OCI-LY1 (cell line): ENCODE measurements around the gene SACM1L.
"Not testable (repeated sequence)": the region's sequence is repeated elsewhere in the genome, so short reads cannot be mapped to it uniquely, and the experiment has no call there.

Source experiments
- H2AFZ ChIP-seq: fragments of 200-600 bp; sonication (generic), shearing (Covaris generic); 2 replicates; pipeline ENCODE4 v1.6.0; 2014; ENCODE audit warnings: antibody characterized with exemption, mild to moderate bottlenecking, low read length
- H3F3A ChIP-seq: fragments of 200-600 bp; sonication (generic), shearing (Covaris generic); 2 replicates; pipeline ENCODE4 v1.6.0; 2014; ENCODE audit warnings: mild to moderate bottlenecking, antibody characterized with exemption, low read length, moderate library complexity; ENCODE audit not compliant: insufficient read depth
- H3K27ac ChIP-seq: fragments of 200-600 bp; sonication (generic); 2 replicates; pipeline ENCODE4 v1.5.1; 2014; ENCODE audit warnings: low read length, mixed run types, mild to moderate bottlenecking, low read depth; ENCODE audit not compliant: poor library complexity, severe bottlenecking
- H3K27me3 ChIP-seq: fragments of 200-600 bp; sonication (generic); 2 replicates; pipeline ENCODE4 v1.6.0; 2014; ENCODE audit warnings: antibody characterized with exemption, mild to moderate bottlenecking, low read length, moderate library complexity; ENCODE audit not compliant: insufficient read depth
- H3K36me3 ChIP-seq: fragments of 200-600 bp; sonication (generic); 2 replicates; pipeline ENCODE4 v1.6.1; 2014; ENCODE audit warnings: mild to moderate bottlenecking, antibody characterized with exemption, low read length, moderate library complexity, mixed read lengths; ENCODE audit not compliant: insufficient read depth
- H3K4me1 ChIP-seq: fragments of 200-600 bp; sonication (generic); 2 replicates; pipeline ENCODE4 v1.5.1; 2014; ENCODE audit warnings: mild to moderate bottlenecking, low read length, moderate library complexity; ENCODE audit not compliant: insufficient read depth, severe bottlenecking
- H3K4me2 ChIP-seq: fragments of 200-600 bp; sonication (generic), shearing (Covaris generic); 2 replicates; pipeline ENCODE4 v1.6.1; 2014; ENCODE audit warnings: low read length
- H3K4me3 ChIP-seq: fragments of 200-600 bp; sonication (generic); 2 replicates; pipeline ENCODE4 v1.5.1; 2014; ENCODE audit warnings: low read length, low read depth, mild to moderate bottlenecking, mixed read lengths; ENCODE audit not compliant: poor library complexity, severe bottlenecking
- H3K79me2 ChIP-seq: fragments of 200-600 bp; shearing (Covaris generic); 2 replicates; pipeline ENCODE4 v1.6.1; 2016; ENCODE audit warnings: mixed run types, low read length, mixed read lengths; ENCODE audit not compliant: insufficient read depth
- H3K9ac ChIP-seq: fragments of 200-600 bp; sonication (generic), shearing (Covaris generic); 2 replicates; pipeline ENCODE4 v1.6.1; 2014; ENCODE audit warnings: mild to moderate bottlenecking, low read length, mixed read lengths
- H3K9me2 ChIP-seq: fragments of 200-600 bp; sonication (generic), shearing (Covaris generic); 2 replicates; pipeline ENCODE4 v1.6.1; 2014; ENCODE audit warnings: low read depth, mild to moderate bottlenecking, low read length, mixed read lengths
- H3K9me3 ChIP-seq: fragments of 200-600 bp; shearing (Covaris generic); 2 replicates; pipeline ENCODE4 v1.6.1; 2014; ENCODE audit warnings: low read length, mixed read lengths
- H4K20me1 ChIP-seq: fragments of 200-600 bp; sonication (generic), shearing (Covaris generic); 2 replicates; pipeline ENCODE4 v1.6.0; 2016; ENCODE audit warnings: mild to moderate bottlenecking, low read length; ENCODE audit not compliant: insufficient read depth
- CTCF ChIP-seq: fragments of 200-600 bp; sonication (generic), shearing (Covaris generic); IDR thresholded peaks from 2 replicates; pipeline ENCODE4 v1.5.1; 2017; ENCODE audit warnings: mild to moderate bottlenecking, antibody characterized with exemption, low read length, moderate library complexity, mixed read lengths
- EZH2 ChIP-seq: fragments of 200-600 bp; sonication (generic), shearing (Covaris generic); IDR thresholded peaks from 2 replicates; pipeline ENCODE4 v1.8.0; 2017; ENCODE audit warnings: borderline replicate concordance, mixed run types, mild to moderate bottlenecking, antibody characterized with exemption, low read length, moderate library complexity, mixed read lengths

SACM1L gene

GRCh38 chr3:45748068-45748467 lies 58.9 kb downstream of the SACM1L start:
- Histone ChIP-seq H2AFZ (no peak overlapping the region), H3K9ac (no peak overlapping the region), H3K27ac (no peak overlapping the region), H3K9me3 (no peaks in the 10 kb centered on the region), H3K4me1 (no peaks in the 10 kb centered on the region), H3K4me2 (no peak overlapping the region), H3K27me3 (no peaks in the 10 kb centered on the region), H3K4me3 (no peak overlapping the region), H3K36me3 (peaks cover 3% of the 10 kb centered on the region; the same call in 1 of the 2 replicates), H3F3A (no peaks in the 10 kb centered on the region), H3K9me2 (no peaks in the 10 kb centered on the region), H3K79me2 (no peaks in the 10 kb centered on the region), H4K20me1 (no peaks in the 10 kb centered on the region)
- TF ChIP-seq CTCF (no peak), EZH2 (no peak)

GRCh38 chr3:45749036-45749600 lies 59.9 kb downstream of the SACM1L start:
- not testable (repeated sequence) for H3K9me2 ChIP-seq, H3K4me2 ChIP-seq, H4K20me1 ChIP-seq, H3F3A ChIP-seq, H3K9ac ChIP-seq, H2AFZ ChIP-seq, H3K4me1 ChIP-seq, H3K36me3 ChIP-seq, H3K27ac ChIP-seq, H3K27me3 ChIP-seq, H3K4me3 ChIP-seq, H3K79me2 ChIP-seq, H3K9me3 ChIP-seq

GRCh38 chr3:45749880-45750279 lies 60.7 kb downstream of the SACM1L start:
- no peaks in the 10 kb centered on the region for H3K9me3 ChIP-seq
- no peaks in the 10 kb centered on the region for H3K4me1 ChIP-seq
- H3K79me2 ChIP-seq = no peaks in the 10 kb centered on the region
- H3K27me3 ChIP-seq = no peaks in the 10 kb centered on the region
- no peak overlapping the region for H3K4me3 ChIP-seq
- no peak overlapping the region for H3K9ac ChIP-seq
- H3K27ac ChIP-seq = no peak overlapping the region
- H2AFZ ChIP-seq = no peak overlapping the region
- H3K4me2 ChIP-seq = no peak overlapping the region
- TF ChIP-seq CTCF = no peak
- no peak for TF ChIP-seq EZH2
- H4K20me1 ChIP-seq = no peaks in the 10 kb centered on the region
- H3F3A ChIP-seq = no peaks in the 10 kb centered on the region
- no peaks in the 10 kb centered on the region for H3K36me3 ChIP-seq
- H3K9me2 ChIP-seq = no peaks in the 10 kb centered on the region

GRCh38 chr3:45751537-45752242 lies 62.5 kb downstream of the SACM1L start:
- Histone ChIP-seq H3K4me3 (no peak overlapping the region), H3F3A (no peaks in the 10 kb centered on the region), H3K79me2 (no peaks in the 10 kb centered on the region), H3K4me2 (no peak overlapping the region), H3K9me2 (no peaks in the 10 kb centered on the region), H3K36me3 (no peaks in the 10 kb centered on the region), H3K9ac (no peak overlapping the region), H3K27me3 (no peaks in the 10 kb centered on the region), H3K27ac (no peak overlapping the region), H3K4me1 (no peaks in the 10 kb centered on the region), H3K9me3 (no peaks in the 10 kb centered on the region), H4K20me1 (no peaks in the 10 kb centered on the region), H2AFZ (no peak overlapping the region)
- TF ChIP-seq EZH2 (no peak), CTCF (no peak)
